Sigmoid colon (tissue), 3 donors: ENCODE data around the gene AKAP8.

Experiments used
- POLR2A ChIP-seq, 2 donors: fragments of 450-650 bp; IDR thresholded peaks; one replicate each; pipeline ENCODE4 v1.6.1; 2016; ENCODE audit warnings: antibody characterized with exemption in 2 of 2, mild to moderate bottlenecking in 2 of 2, moderate library complexity in 2 of 2
- TF ChIP-seq, protein P1 (sequence below), 4 experiments: fragments of 450-650 bp in 3 of 4; fragments of 200-600 bp in 1 of 4; IDR thresholded peaks; one replicate each; pipeline ENCODE4 v1.5.1; 2016 to 2019; ENCODE audit warnings: antibody characterized with exemption in 4 of 4, mild to moderate bottlenecking in 3 of 4, moderate library complexity in 2 of 4

DNA sequence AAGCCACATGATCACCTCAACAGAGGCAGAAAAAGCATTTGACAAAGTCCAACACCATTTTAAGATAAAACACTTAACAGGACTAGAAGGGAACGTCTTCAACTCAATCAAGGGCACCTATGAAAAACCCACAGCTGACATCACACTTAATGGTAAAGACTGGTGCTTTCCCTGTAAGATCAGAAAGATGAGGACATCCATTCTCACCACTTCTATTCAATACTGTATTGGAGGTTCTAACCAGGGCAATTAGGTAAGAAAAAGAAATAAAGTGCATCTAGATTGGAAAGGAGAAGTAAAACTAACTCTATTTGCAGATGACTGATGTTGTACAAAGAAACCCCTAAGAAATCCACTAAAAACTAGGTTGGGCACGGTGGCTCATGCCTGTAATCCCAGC is 11.2 kb upstream of the AKAP8 start:
- TF ChIP-seq, protein P1, sequence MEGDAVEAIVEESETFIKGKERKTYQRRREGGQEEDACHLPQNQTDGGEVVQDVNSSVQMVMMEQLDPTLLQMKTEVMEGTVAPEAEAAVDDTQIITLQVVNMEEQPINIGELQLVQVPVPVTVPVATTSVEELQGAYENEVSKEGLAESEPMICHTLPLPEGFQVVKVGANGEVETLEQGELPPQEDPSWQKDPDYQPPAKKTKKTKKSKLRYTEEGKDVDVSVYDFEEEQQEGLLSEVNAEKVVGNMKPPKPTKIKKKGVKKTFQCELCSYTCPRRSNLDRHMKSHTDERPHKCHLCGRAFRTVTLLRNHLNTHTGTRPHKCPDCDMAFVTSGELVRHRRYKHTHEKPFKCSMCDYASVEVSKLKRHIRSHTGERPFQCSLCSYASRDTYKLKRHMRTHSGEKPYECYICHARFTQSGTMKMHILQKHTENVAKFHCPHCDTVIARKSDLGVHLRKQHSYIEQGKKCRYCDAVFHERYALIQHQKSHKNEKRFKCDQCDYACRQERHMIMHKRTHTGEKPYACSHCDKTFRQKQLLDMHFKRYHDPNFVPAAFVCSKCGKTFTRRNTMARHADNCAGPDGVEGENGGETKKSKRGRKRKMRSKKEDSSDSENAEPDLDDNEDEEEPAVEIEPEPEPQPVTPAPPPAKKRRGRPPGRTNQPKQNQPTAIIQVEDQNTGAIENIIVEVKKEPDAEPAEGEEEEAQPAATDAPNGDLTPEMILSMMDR (IDR thresholded peaks at IDR 0.05), result no peak
- TF ChIP-seq POLR2A (IDR thresholded peaks at IDR 0.05), result no peak
